MM.1S (cell line): ENCODE measurements around the gene CCDC178.

Experiments used
- DNase-seq: peaks from one replicate; pipeline ENCODE4 v3.0.0-alpha.2; 2015
- H2AFZ ChIP-seq: fragments of 300-600 bp; sonication (generic); 2 replicates; pipeline ENCODE4 v1.6.0; 2016; ENCODE audit warnings: antibody characterized with exemption, low read length
- H3F3A ChIP-seq: fragments of 300-600 bp; sonication (generic); 2 replicates; pipeline ENCODE4 v1.6.1; 2016; ENCODE audit warnings: mild to moderate bottlenecking, antibody characterized with exemption, low read length, moderate library complexity, mixed read lengths; ENCODE audit not compliant: insufficient read depth
- H3K27ac ChIP-seq: fragments of 300-600 bp; sonication (generic); 2 replicates; pipeline ENCODE4 v1.5.1; 2016; ENCODE audit warnings: mild to moderate bottlenecking, low read length
- H3K27me3 ChIP-seq: fragments of 300-600 bp; sonication (generic); replicated peaks from 2 replicates; pipeline ENCODE4 v1.6.0; 2016; ENCODE audit warnings: low read length; ENCODE audit not compliant: insufficient read depth
- H3K36me3 ChIP-seq: fragments of 300-600 bp; sonication (generic); replicated peaks from 2 replicates; pipeline ENCODE4 v1.6.1; 2016; ENCODE audit warnings: mild to moderate bottlenecking, low read length, mixed read lengths; ENCODE audit not compliant: insufficient read depth
- H3K4me1 ChIP-seq: fragments of 300-600 bp; sonication (generic); 2 replicates; pipeline ENCODE4 v1.6.1; 2016; ENCODE audit warnings: low read length, mixed read lengths
- H3K4me2 ChIP-seq: fragments of 300-600 bp; sonication (generic); 2 replicates; pipeline ENCODE4 v1.6.0; 2016; ENCODE audit warnings: low read depth, low read length
- H3K4me3 ChIP-seq: fragments of 300-600 bp; sonication (generic); 2 replicates; pipeline ENCODE4 v1.5.1; 2016; ENCODE audit warnings: low read length, mixed read lengths
- H3K79me2 ChIP-seq: fragments of 300-600 bp; sonication (generic); 2 replicates; pipeline ENCODE4 v1.6.1; 2016; ENCODE audit warnings: mixed run types, low read length, mixed read lengths
- H3K9ac ChIP-seq: fragments of 300-600 bp; sonication (generic); 2 replicates; pipeline ENCODE4 v1.6.1; 2016; ENCODE audit warnings: low read length, mixed read lengths
- H3K9me2 ChIP-seq: fragments of 300-600 bp; sonication (generic); replicated peaks from 2 replicates; pipeline ENCODE4 v1.6.1; 2016; ENCODE audit warnings: mild to moderate bottlenecking, low read length, mixed read lengths; ENCODE audit not compliant: insufficient read depth
- H3K9me3 ChIP-seq: fragments of 300-600 bp; sonication (generic); replicated peaks from 2 replicates; pipeline ENCODE4 v1.6.1; 2016; ENCODE audit warnings: mild to moderate bottlenecking, low read length, mixed read lengths; ENCODE audit not compliant: insufficient read depth
- H4K20me1 ChIP-seq: fragments of 300-600 bp; sonication (generic); 2 replicates; pipeline ENCODE4 v1.6.1; 2016; ENCODE audit warnings: mild to moderate bottlenecking, low read length, moderate library complexity, mixed read lengths; ENCODE audit not compliant: insufficient read depth
- EZH2 ChIP-seq: fragments of 300-600 bp; sonication (generic); optimal IDR thresholded peaks from 2 replicates; pipeline ENCODE3; 2017; ENCODE audit warnings: low read depth, mild to moderate bottlenecking, antibody characterized with exemption, low read length, mixed read lengths
- EZH2phosphoT487 ChIP-seq: fragments of 300-600 bp; sonication (generic); IDR thresholded peaks from 2 replicates; pipeline ENCODE4 v1.6.1; 2018; ENCODE audit warnings: antibody characterized with exemption, low read length
- TF ChIP-seq, protein P1 (sequence below): fragments of 300-600 bp; sonication (generic); IDR thresholded peaks from 2 replicates; pipeline ENCODE4 v1.5.1; 2016; ENCODE audit warnings: antibody characterized with exemption, low read length, mixed read lengths

Gene CCDC178

DNA sequence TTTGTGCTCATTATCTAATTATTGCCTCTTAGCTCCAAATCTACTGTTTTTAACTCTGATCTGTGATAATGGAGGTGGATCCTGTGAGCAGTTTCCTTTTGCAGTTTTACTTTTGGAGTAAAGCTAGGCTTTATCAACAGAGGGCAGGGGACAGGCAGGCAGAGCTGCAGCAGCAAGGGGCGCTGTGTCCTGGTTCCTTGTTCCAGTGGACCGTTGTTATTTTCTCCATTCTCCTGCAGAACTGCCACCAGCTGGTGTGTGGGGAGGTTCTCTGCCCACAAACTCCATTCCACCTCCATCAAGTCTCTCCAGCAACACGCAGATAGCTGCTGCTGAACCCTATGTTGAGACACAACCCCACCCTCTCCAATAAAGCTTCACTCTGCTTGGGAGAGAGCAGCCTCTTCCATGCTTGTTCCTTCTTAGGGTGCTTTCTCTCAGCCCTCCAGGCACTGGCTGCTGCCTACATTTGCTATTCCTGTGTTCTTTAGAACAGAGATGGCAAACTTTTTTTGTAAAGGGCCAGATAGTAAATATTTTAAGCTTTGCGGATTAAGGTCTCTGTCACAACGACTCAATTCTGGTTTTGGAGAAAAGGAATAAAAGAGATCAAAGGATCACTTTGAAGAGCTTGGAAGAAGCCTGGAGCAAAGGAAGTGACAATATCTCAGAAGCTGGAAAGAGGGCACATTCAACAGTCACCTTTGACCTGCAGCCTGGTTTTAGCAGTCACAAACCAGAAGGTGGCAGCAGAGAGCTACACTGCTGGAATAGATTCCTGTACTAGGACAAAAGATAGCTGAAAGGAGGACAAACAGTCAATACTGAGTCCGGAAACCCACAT is 208.8 kb downstream of the CCDC178 start:
- peak; percentile 77 for DNase-seq

GRCh38 chr18:33212363-33212762 is 228.2 kb downstream of the CCDC178 start:
- H4K20me1 ChIP-seq, result no peaks in the 10 kb centered on the region
- no peak overlapping the region for H3K4me2 ChIP-seq
- H3K4me3 ChIP-seq, result no peak overlapping the region
- DNase-seq, result no peak
- no peak overlapping the region for H3K27ac ChIP-seq
- H3K4me1 ChIP-seq, result no peaks in the 10 kb centered on the region
- TF ChIP-seq EZH2phosphoT487 (no peak), EZH2 (no peak)
- TF ChIP-seq, protein P1, sequence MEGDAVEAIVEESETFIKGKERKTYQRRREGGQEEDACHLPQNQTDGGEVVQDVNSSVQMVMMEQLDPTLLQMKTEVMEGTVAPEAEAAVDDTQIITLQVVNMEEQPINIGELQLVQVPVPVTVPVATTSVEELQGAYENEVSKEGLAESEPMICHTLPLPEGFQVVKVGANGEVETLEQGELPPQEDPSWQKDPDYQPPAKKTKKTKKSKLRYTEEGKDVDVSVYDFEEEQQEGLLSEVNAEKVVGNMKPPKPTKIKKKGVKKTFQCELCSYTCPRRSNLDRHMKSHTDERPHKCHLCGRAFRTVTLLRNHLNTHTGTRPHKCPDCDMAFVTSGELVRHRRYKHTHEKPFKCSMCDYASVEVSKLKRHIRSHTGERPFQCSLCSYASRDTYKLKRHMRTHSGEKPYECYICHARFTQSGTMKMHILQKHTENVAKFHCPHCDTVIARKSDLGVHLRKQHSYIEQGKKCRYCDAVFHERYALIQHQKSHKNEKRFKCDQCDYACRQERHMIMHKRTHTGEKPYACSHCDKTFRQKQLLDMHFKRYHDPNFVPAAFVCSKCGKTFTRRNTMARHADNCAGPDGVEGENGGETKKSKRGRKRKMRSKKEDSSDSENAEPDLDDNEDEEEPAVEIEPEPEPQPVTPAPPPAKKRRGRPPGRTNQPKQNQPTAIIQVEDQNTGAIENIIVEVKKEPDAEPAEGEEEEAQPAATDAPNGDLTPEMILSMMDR, result no peak
- H3K36me3 ChIP-seq, result no peaks in the 10 kb centered on the region
- H3K79me2 ChIP-seq, result no peaks in the 10 kb centered on the region
- no peak overlapping the region for H2AFZ ChIP-seq
- no peaks in the 10 kb centered on the region for H3K9me3 ChIP-seq
- H3K9me2 ChIP-seq, result no peaks in the 10 kb centered on the region
- H3F3A ChIP-seq, result no peaks in the 10 kb centered on the region
- H3K9ac ChIP-seq, result no peak overlapping the region
- H3K27me3 ChIP-seq, result no peaks in the 10 kb centered on the region

More for the DNA sequence above, 208.8 kb downstream of the CCDC178 start:
- Histone ChIP-seq H3K4me1 (no peaks in the 10 kb centered on the region), H4K20me1 (no peaks in the 10 kb centered on the region), H3K36me3 (no peaks in the 10 kb centered on the region), H3K27me3 (no peaks in the 10 kb centered on the region), H3K4me3 (no peak overlapping the region), H3K9me2 (no peaks in the 10 kb centered on the region), H3K27ac (no peak overlapping the region), H3K79me2 (no peaks in the 10 kb centered on the region), H2AFZ (peak overlapping the region; percentile 40; the same call in 1 of the 2 replicates), H3K9ac (no peak overlapping the region), H3F3A (no peaks in the 10 kb centered on the region), H3K9me3 (no peaks in the 10 kb centered on the region), H3K4me2 (peak overlapping the region; percentile 24; the same call in 1 of the 2 replicates)
- TF ChIP-seq EZH2, result no peak
- TF ChIP-seq, protein P1, result peak; percentile 92

DNA sequence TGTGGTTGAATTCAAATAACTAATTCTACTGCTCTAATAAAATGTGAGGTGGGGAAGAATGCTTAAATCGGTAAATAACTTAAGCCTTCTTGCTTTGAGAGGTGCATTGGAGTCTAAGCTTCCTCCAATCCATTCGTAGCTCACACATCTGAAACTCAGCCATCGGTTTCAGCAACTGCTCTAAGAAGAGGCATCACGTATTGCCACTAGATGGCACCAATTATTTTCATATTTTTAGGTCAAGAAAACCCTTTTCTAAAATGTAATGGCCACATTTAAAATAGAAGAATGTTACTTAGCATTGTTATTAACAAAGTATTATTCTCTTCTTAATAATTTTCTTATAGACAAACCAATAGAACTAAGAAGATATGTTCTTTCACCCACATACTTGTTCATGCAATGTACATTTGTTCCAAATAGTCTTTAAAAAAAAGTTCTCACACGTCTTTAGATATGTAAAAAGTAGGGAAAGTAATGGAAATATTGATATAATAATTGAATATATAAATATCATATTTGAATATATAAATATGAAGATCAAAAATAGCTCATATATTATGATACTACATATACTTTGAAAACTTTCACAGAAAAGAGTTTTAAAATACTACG is 229.8 kb downstream of the CCDC178 start:
- H3K4me3 ChIP-seq, result no peak overlapping the region
- no peaks in the 10 kb centered on the region for H3K36me3 ChIP-seq
- no peaks in the 10 kb centered on the region for H3K9me2 ChIP-seq
- H3F3A ChIP-seq, result no peaks in the 10 kb centered on the region
- no peak overlapping the region for H3K9ac ChIP-seq
- DNase-seq, result peak; percentile 52
- H3K27me3 ChIP-seq, result no peaks in the 10 kb centered on the region
- H3K9me3 ChIP-seq, result no peaks in the 10 kb centered on the region
- H4K20me1 ChIP-seq, result no peaks in the 10 kb centered on the region
- no peaks in the 10 kb centered on the region for H3K4me1 ChIP-seq
- no peaks in the 10 kb centered on the region for H3K79me2 ChIP-seq
- H2AFZ ChIP-seq, result no peak overlapping the region
- TF ChIP-seq EZH2phosphoT487, result no peak
- TF ChIP-seq, protein P1, result peak; percentile 63
- H3K27ac ChIP-seq, result no peak overlapping the region
- no peak overlapping the region for H3K4me2 ChIP-seq
